Right cardiac atrium (tissue), 5 donors: ENCODE data around the gene NFKB2. TPM values are rescaled to one million over a fixed set of nuclear protein-coding genes. Genes with fewer than 3 reads are reported as not detected.

Source experiments
- ATAC-seq, 2 donors: fragments of 200-7000 bp; cut with Tn5 transposase; one replicate each; pipeline versions ENCODE4 v1.8.0 to v1.9.1; 2020; ENCODE audit warnings: moderate library complexity in 2 of 2, mild to moderate bottlenecking in 1 of 2
- DNase-seq, 3 donors: peaks; one replicate each; pipeline ENCODE4 v3.0.0-alpha.2; 2020
- H3K27ac ChIP-seq: one replicate; pipeline ENCODE4 v1.5.1; 2013; ENCODE audit warnings: mild to moderate bottlenecking, low read length, control low read depth, moderate library complexity
- H3K27me3 ChIP-seq: one replicate; pipeline ENCODE4 v1.6.1; 2013; ENCODE audit not compliant: control insufficient read depth, insufficient read depth
- H3K4me1 ChIP-seq: one replicate; pipeline ENCODE4 v1.6.1; 2013; ENCODE audit warnings: low read length; ENCODE audit not compliant: control insufficient read depth, insufficient read depth
- H3K4me3 ChIP-seq: one replicate; pipeline ENCODE4 v1.5.1; 2013; ENCODE audit warnings: low read length, control low read depth
- H3K9me3 ChIP-seq: one replicate; pipeline ENCODE4 v1.6.1; 2013; ENCODE audit warnings: low read length; ENCODE audit not compliant: control insufficient read depth
- WGBS: extraction: QIAGEN DNeasy Blood & Tissue Kit; methylation state at CpG from one replicate; pipeline ENCODE4 v1.1.7; 2013; 5-methylcytosine and 5-hydroxymethylcytosine counted together
- intact Hi-C, 4 donors: fragments of 100-400 bp; cut with DNase I; formaldehyde crosslinking; loops; one replicate each; pipeline versions ENCODE4 v1.11.0 to v1.14.0; 2022 to 2023
- polyA plus RNA-seq: library from polyadenylated mRNA; stranded (reverse); fragments of 200-250 nt; gene quantifications from one replicate; pipeline ENCODE4 v1.2.3, GENCODE V29; 2013
- total RNA-seq, 4 donors: library from RNA; stranded (reverse); fragmentation: NEBNext Ultra II Directional; extraction: Animal tissue kit (Norgen Biotek cat#: 25700); gene quantifications; one replicate each; pipeline ENCODE4 v1.2.1, GENCODE V29; 2021
- donor health status: healthy with polysubstance abuse.
- donor health status: DM: no; HTN: yes; CAD: no.
- donor health status: DM: no; HTN: no; CAD: no.
- donor health status: DM: no; HTN: yes; CAD: no; lungs with severe emphysema.
- donor health status: DM: yes; HTN: yes; CAD: no.

The NFKB2 gene
- total and polyA plus RNA-seq, 5 donors = 9.3 to 18.2 (median 14.2) TPM

DNA sequence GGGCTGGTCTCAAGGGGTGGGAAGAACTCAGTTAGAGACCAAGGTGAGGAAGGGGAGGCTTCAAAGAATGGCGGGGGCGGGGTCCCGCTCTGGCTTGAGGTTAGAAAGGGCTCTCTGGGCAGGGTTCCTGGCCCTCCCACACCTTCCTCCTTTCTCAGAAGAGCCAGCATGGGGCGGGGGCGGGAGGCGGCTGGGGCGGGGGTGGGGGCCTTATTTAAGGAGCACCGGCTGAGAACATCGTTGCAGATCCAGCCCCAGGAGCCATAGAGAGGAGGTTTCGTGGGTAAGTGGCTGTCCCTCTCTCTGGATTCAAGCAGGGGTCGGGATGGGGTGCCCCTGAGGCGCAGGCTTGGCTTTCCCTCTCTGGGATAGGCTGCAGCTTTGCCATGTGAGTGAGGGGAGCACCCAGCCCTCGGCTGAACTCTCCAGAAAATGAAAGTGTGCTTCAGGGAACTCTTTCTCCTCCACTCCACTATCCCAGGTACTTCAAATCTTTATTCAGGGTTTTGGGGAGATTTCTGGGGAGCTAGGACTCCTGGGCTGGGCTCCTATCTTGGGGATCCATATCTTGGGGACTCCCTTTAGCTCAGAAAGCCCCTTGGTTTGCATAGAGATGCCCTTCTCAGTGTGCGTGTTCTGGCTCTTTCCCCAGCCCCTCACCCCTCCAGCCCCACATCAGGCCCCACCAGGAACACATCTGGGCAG, 40.2 kb downstream of the NFKB2 start:
- WGBS = 8% methylated on average over 14 of the region's 14 CpGs
- no peaks in the 10 kb centered on the region for H3K9me3 ChIP-seq
- peaks cover 2% of the 10 kb centered on the region for H3K4me1 ChIP-seq
- no peaks in the 10 kb centered on the region for H3K27me3 ChIP-seq
- intact Hi-C loops = no loop called here
- H3K4me3 ChIP-seq = peak overlapping the region; percentile 31
- ATAC-seq (no peak), DNase-seq (no peak)
- no peak overlapping the region for H3K27ac ChIP-seq

- no peaks in the 10 kb centered on the region for H3K27me3 ChIP-seq
- DNase-seq = no peak
- no peaks in the 10 kb centered on the region for H3K9me3 ChIP-seq
- peaks cover 2% of the 10 kb centered on the region for H3K4me1 ChIP-seq
- WGBS = 73% methylated on average over 6 of the region's 6 CpGs
- intact Hi-C loops = no loop called here
- no peak for ATAC-seq
- no peak overlapping the region for H3K27ac ChIP-seq
- H3K4me3 ChIP-seq = no peak overlapping the region
Measured at GRCh38 chr10:102436312-102436711, 40.8 kb downstream of the NFKB2 start.

- ATAC-seq (no peak), DNase-seq (no peak)
- Histone ChIP-seq H3K4me1 (peaks cover 2% of the 10 kb centered on the region), H3K4me3 (no peak overlapping the region), H3K9me3 (no peaks in the 10 kb centered on the region), H3K27me3 (no peaks in the 10 kb centered on the region), H3K27ac (no peak overlapping the region)
- 95% methylated on average over 3 of the region's 3 CpGs for WGBS
- intact Hi-C loops = no loop called here
Measured at GRCh38 chr10:102437515-102437914, 42.0 kb downstream of the NFKB2 start.

GRCh38 chr10:102438374-102438773, 42.9 kb downstream of the NFKB2 start:
- DNase-seq (no peak), ATAC-seq (no peak)
- intact Hi-C loops = no loop called here
- H3K9me3 ChIP-seq = no peaks in the 10 kb centered on the region
- H3K27me3 ChIP-seq = no peaks in the 10 kb centered on the region
- no peak overlapping the region for H3K4me3 ChIP-seq
- no peak overlapping the region for H3K27ac ChIP-seq
- peaks cover 2% of the 10 kb centered on the region for H3K4me1 ChIP-seq
- 67% methylated on average over 1 of the region's 1 CpG for whole genome bisulfite sequencing

DNA sequence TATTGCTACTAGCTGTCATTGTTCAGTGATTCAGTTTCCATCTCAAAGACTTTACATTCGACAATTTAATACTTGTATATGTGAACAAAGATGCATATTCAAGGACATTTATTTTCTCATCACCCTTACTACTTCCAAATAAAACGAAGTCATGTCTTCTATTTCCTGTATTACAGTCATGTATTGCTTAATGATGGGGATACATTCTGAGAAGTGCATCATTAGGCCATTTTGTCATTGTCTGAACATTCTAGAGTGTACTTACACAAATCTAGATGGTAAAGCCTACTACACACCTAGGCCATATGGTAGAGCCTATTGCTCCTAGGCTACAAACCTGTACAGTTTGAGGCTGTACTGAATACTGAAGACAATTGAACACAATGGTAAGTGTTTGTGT, 49.3 kb downstream of the NFKB2 start:
- no peak overlapping the region for H3K4me3 ChIP-seq
- ATAC-seq (no peak), DNase-seq (no peak)
- intact Hi-C loops = no loop called here
- no peaks in the 10 kb centered on the region for H3K4me1 ChIP-seq
- H3K27ac ChIP-seq = no peak overlapping the region
- H3K27me3 ChIP-seq = no peaks in the 10 kb centered on the region
- no peaks in the 10 kb centered on the region for H3K9me3 ChIP-seq
- WGBS = 71% methylated on average over 2 of the region's 2 CpGs

DNA sequence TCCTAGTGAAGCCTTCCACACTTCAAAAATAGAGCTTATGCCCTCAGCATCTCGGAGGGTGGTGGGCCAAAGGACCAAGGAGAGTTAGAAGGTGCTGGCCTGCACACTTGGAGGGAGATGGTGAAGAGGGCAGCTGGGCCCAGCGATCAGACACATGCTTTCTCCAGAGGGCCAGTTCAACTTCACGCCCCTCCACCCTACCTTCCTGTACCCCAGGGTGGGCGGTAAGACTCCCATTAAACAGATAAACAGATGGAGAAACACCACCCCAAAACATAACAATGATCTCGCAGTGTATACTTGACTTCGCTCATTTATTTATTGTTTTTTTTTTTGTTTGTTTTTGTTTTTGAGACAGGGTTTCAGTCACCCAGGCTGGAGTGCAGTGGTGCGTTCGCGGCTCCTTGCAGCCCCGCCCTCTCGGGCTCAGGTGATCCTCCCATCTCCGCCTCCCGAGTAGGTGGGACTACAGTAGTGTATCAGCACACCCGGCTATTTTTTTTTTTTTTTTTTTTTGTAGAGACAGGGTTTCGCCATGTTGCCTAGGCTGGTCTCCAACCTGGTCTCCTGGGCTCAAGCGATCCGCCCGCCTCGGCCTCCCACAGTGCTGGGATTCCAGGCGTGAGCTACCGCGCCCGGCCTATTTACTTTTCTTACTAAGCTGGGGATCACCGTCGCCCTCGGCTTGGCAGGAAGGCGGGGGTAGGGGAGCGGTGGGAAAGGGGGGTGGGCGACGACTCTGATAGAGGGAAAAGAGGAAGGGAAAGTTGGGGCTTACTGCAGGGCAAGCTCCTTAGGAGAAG, 54.0 kb downstream of the NFKB2 start:
- Histone ChIP-seq H3K4me1 (peaks cover 3% of the 10 kb centered on the region), H3K9me3 (no peaks in the 10 kb centered on the region), H3K27me3 (no peaks in the 10 kb centered on the region), H3K27ac (peak overlapping the region; percentile 91), H3K4me3 (peak overlapping the region; percentile 87)
- DNase-seq (peak; percentile 70 to 90 (median 82)), ATAC-seq (peak; percentile 65 to 75)
- WGBS = 10% methylated on average over 30 of the region's 30 CpGs
- intact Hi-C loops = no loop called here

GRCh38 chr10:102450124-102450373, 54.5 kb downstream of the NFKB2 start:
- no peaks in the 10 kb centered on the region for H3K9me3 ChIP-seq
- H3K27me3 ChIP-seq = no peaks in the 10 kb centered on the region
- intact Hi-C loops = no loop called here
- peak overlapping the region; percentile 91 for H3K27ac ChIP-seq
- ATAC-seq (peak in 1 of 2 donors; percentile 1), DNase-seq (no peak)
- peak overlapping the region; percentile 87 for H3K4me3 ChIP-seq
- H3K4me1 ChIP-seq = peaks cover 3% of the 10 kb centered on the region
- under 1% methylated on average over 11 of the region's 11 CpGs for WGBS

GRCh38 chr10:102450374-102451104, 55.0 kb downstream of the NFKB2 start:
- peaks cover 3% of the 10 kb centered on the region for H3K4me1 ChIP-seq

GRCh38 chr10:102451105-102451969, 55.8 kb downstream of the NFKB2 start, which contains the start of gene C10orf95:
Gene C10orf95, minus strand, starts transcription at chr10:102451543. Its CDS starts 450 bp downstream, at chr10:102451093.
- WGBS = 31% methylated on average over 28 of the region's 28 CpGs
- H3K9me3 ChIP-seq = no peaks in the 10 kb centered on the region
- H3K4me3 ChIP-seq = peak within 1 kb of the TSS; percentile 87
- DNase-seq (peak in 1 of 3 donors; percentile 53), ATAC-seq (peak; percentile 1 to 6)
- peak within 1 kb of the TSS; percentile 91 for H3K27ac ChIP-seq
- peaks cover 3% of the 10 kb centered on the region for H3K4me1 ChIP-seq
- intact Hi-C loops = no loop called here
- no peaks in the 10 kb centered on the region for H3K27me3 ChIP-seq

More at GRCh38 chr10:102450374-102451104, 55.0 kb downstream of the NFKB2 start:
- DNase-seq = peak; percentile 89 to 96 (median 94)
- peak; percentile 93 to 96 for ATAC-seq
- H3K27me3 ChIP-seq = no peaks in the 10 kb centered on the region
- intact Hi-C loops = no loop called here
- under 1% methylated on average over 104 of the region's 104 CpGs for WGBS
- no peaks in the 10 kb centered on the region for H3K9me3 ChIP-seq
- H3K4me3 ChIP-seq = peak overlapping the region; percentile 87
- H3K27ac ChIP-seq = peak overlapping the region; percentile 91
